Liver (tissue), 9 donors: ENCODE data around the gene ST7L. TPM values are rescaled to one million over a fixed set of nuclear protein-coding genes. Genes with fewer than 3 reads are reported as not detected.

Source experiments
- DNase-seq: peaks from one replicate; pipeline ENCODE4 v3.0.0-alpha.2; 2017; ENCODE audit warnings: low spot score
- H3K27ac ChIP-seq, 2 donors: one replicate each; pipeline ENCODE4 v1.7.0; 2013; ENCODE audit warnings: inconsistent platforms in 2 of 2, low read length in 2 of 2, control low read depth in 1 of 2, low read depth in 1 of 2, mild to moderate bottlenecking in 1 of 2
- H3K27me3 ChIP-seq, 4 donors: one replicate each; pipeline versions ENCODE4 v1.6.1 to v1.7.0; 2013; ENCODE audit warnings: low read length in 3 of 4, inconsistent platforms in 1 of 4, mild to moderate bottlenecking in 1 of 4, moderate library complexity in 1 of 4; ENCODE audit not compliant: control insufficient read depth in 4 of 4, insufficient read depth in 4 of 4
- H3K36me3 ChIP-seq, 4 donors: one replicate each; pipeline versions ENCODE4 v1.6.1 to v1.7.0; 2013; ENCODE audit warnings: low read length in 3 of 4, mild to moderate bottlenecking in 3 of 4, low read depth in 1 of 4, moderate library complexity in 1 of 4; ENCODE audit not compliant: control insufficient read depth in 4 of 4, insufficient read depth in 3 of 4
- H3K4me1 ChIP-seq, 4 donors: one replicate each; pipeline versions ENCODE4 v1.6.1 to v1.7.0; 2013; ENCODE audit warnings: low read length in 3 of 4, mild to moderate bottlenecking in 3 of 4, moderate library complexity in 1 of 4; ENCODE audit not compliant: control insufficient read depth in 4 of 4, insufficient read depth in 4 of 4
- H3K4me3 ChIP-seq, 3 donors: one replicate each; pipeline versions ENCODE4 v1.6.1 to v1.7.0; 2013; ENCODE audit warnings: low read length in 3 of 3, control low read depth in 1 of 3, low read depth in 1 of 3, mild to moderate bottlenecking in 1 of 3
- H3K9ac ChIP-seq, 2 donors: one replicate each; pipeline ENCODE4 v1.7.0; 2013; ENCODE audit warnings: low read length in 2 of 2, mild to moderate bottlenecking in 2 of 2, moderate library complexity in 2 of 2, control low read depth in 1 of 2, low read depth in 1 of 2
- H3K9me3 ChIP-seq, 4 donors: one replicate each; pipeline versions ENCODE4 v1.6.1 to v1.7.0; 2013; ENCODE audit warnings: low read length in 3 of 4; ENCODE audit not compliant: control insufficient read depth in 4 of 4
- ATF3 ChIP-seq: IDR thresholded peaks from 2 replicates; pipeline ENCODE4 v1.6.1; 2016; ENCODE audit warnings: antibody characterized with exemption
- CTCF ChIP-seq: fragments of 150-350 bp; IDR thresholded peaks from 2 replicates; pipeline ENCODE4 v1.5.1; 2017; ENCODE audit warnings: improper control_type of control experiment, low read depth, low read length; ENCODE audit not compliant: missing input control
- EGR1 ChIP-seq, 2 donors: IDR thresholded peaks; 2 replicates each; pipeline ENCODE4 v1.6.1; 2016 to 2018; ENCODE audit warnings: antibody characterized with exemption in 2 of 2, low read depth in 2 of 2
- FOXA1 ChIP-seq: IDR thresholded peaks from 2 replicates; pipeline ENCODE4 v1.6.1; 2016; ENCODE audit warnings: antibody characterized with exemption
- FOXA2 ChIP-seq: IDR thresholded peaks from 2 replicates; pipeline ENCODE4 v1.6.1; 2016; ENCODE audit warnings: antibody characterized with exemption
- GABPA ChIP-seq, 2 donors: IDR thresholded peaks in 1 of 2; conservative IDR thresholded peaks in 1 of 2; 2 replicates each; pipeline ENCODE4 v1.6.1; 2016; ENCODE audit warnings: antibody characterized with exemption in 2 of 2, mild to moderate bottlenecking in 1 of 2, moderate library complexity in 1 of 2
- HNF4A ChIP-seq, 2 donors: conservative IDR thresholded peaks; 2 replicates each; pipeline ENCODE4 v1.6.1; 2016; ENCODE audit warnings: antibody characterized with exemption in 2 of 2, mild to moderate bottlenecking in 2 of 2
- HNF4G ChIP-seq: IDR thresholded peaks from 2 replicates; pipeline ENCODE4 v1.6.1; 2016; ENCODE audit warnings: antibody characterized with exemption
- JUND ChIP-seq, 2 donors: IDR thresholded peaks; 2 replicates each; pipeline ENCODE4 v1.6.1; 2016; ENCODE audit warnings: antibody characterized with exemption in 2 of 2
- NR2F2 ChIP-seq: IDR thresholded peaks from 2 replicates; pipeline ENCODE4 v1.6.1; 2016; ENCODE audit warnings: antibody characterized with exemption
- RAD21 ChIP-seq, 2 donors: IDR thresholded peaks; 2 replicates each; pipeline ENCODE4 v1.6.1; 2016; ENCODE audit warnings: antibody characterized with exemption in 2 of 2, mild to moderate bottlenecking in 2 of 2
- RXRA ChIP-seq, 2 donors: IDR thresholded peaks; 2 replicates each; pipeline ENCODE4 v1.6.1; 2017 to 2018; ENCODE audit warnings: antibody characterized with exemption in 2 of 2, mild to moderate bottlenecking in 1 of 2
- SP1 ChIP-seq: IDR thresholded peaks from 2 replicates; pipeline ENCODE4 v1.6.1; 2018; ENCODE audit warnings: antibody characterized with exemption, mild to moderate bottlenecking
- TAF1 ChIP-seq: conservative IDR thresholded peaks from 2 replicates; pipeline ENCODE4 v1.6.1; 2016; ENCODE audit warnings: antibody characterized with exemption, mild to moderate bottlenecking
- YY1 ChIP-seq: IDR thresholded peaks from 2 replicates; pipeline ENCODE4 v1.6.1; 2016; ENCODE audit warnings: antibody characterized with exemption, mild to moderate bottlenecking
- ZBTB33 ChIP-seq: IDR thresholded peaks from 2 replicates; pipeline ENCODE4 v1.6.1; 2016; ENCODE audit warnings: antibody characterized with exemption
- polyA plus RNA-seq, 2 donors: library from polyadenylated mRNA; stranded (reverse) in 1 of 2; unstranded in 1 of 2; fragments of 200-250 nt in 1 of 2; fragments of >200 nt in 1 of 2; fragmentation: Nextera tagmentation in 1 of 2; extraction: Ambion mirVana in 1 of 2; gene quantifications; one replicate each; pipeline versions ENCODE4 v1.2.1 to v1.2.3, GENCODE V29; 2013 to 2015
- total RNA-seq, 2 donors: library from RNA; depleted of rRNA; stranded (reverse); fragments of >200 nt; gene quantifications; one replicate each; pipeline ENCODE4 v1.2.3, GENCODE V29; 2014
- TF ChIP-seq, protein P1 (sequence below): IDR thresholded peaks from 2 replicates; pipeline ENCODE4 v1.6.1; 2016; ENCODE audit warnings: antibody characterized with exemption, mild to moderate bottlenecking
- TF ChIP-seq, protein P2 (sequence below): IDR thresholded peaks from 2 replicates; pipeline ENCODE4 v1.6.1; 2016; ENCODE audit warnings: antibody characterized with exemption
- donor health status: healthy.
- donor health status: healthy.
- donor health status: healthy.
- donor health status: healthy.
- donor health status: healthy.

The ST7L gene
- total and polyA plus RNA-seq, 4 donors: 4.9 to 13.6 (median 9.5) TPM

DNA sequence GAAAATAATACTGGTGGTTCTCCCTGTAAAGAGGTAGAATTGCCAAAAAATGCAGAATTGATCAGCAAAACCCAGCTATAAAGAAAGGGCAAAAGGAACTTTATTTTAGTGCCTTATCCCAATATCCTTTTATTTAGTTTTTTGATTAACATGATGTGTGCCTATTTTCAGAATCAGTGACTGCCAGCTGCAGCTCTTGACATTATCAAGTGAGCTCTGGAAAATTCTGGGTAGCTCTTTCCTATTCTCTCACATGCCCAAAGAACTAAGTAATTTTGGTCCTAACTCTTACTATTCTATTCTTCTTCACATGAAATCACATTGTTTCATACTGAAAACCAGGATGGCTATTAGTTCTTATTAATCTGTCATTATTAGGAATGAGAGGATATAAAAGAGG, 88.1 kb downstream of the ST7L start:
- Histone ChIP-seq H3K27ac (no peak overlapping the region), H3K9ac (no peak overlapping the region), H3K4me1 (no peaks in the 10 kb centered on the region), H3K9me3 (no peaks in the 10 kb centered on the region), H3K27me3 (no peaks in the 10 kb centered on the region), H3K36me3 (peaks cover under 1 to 9% (median 4%) of the 10 kb centered on the region in 4 donors), H3K4me3 (no peak overlapping the region)
- DNase-seq: no peak
- no peak for TF ChIP-seq ZBTB33
- TF ChIP-seq HNF4G: no peak
- TF ChIP-seq TAF1: no peak
- no peak for TF ChIP-seq SP1
- TF ChIP-seq RXRA (IDR thresholded peaks at IDR 0.05): no peak
- TF ChIP-seq GABPA (IDR thresholded peaks at IDR 0.05 in 1 of 2, conservative IDR thresholded peaks at IDR 0.05 in 1 of 2): no peak
- no peak for TF ChIP-seq YY1
- TF ChIP-seq FOXA1: no peak
- TF ChIP-seq, protein P1, sequence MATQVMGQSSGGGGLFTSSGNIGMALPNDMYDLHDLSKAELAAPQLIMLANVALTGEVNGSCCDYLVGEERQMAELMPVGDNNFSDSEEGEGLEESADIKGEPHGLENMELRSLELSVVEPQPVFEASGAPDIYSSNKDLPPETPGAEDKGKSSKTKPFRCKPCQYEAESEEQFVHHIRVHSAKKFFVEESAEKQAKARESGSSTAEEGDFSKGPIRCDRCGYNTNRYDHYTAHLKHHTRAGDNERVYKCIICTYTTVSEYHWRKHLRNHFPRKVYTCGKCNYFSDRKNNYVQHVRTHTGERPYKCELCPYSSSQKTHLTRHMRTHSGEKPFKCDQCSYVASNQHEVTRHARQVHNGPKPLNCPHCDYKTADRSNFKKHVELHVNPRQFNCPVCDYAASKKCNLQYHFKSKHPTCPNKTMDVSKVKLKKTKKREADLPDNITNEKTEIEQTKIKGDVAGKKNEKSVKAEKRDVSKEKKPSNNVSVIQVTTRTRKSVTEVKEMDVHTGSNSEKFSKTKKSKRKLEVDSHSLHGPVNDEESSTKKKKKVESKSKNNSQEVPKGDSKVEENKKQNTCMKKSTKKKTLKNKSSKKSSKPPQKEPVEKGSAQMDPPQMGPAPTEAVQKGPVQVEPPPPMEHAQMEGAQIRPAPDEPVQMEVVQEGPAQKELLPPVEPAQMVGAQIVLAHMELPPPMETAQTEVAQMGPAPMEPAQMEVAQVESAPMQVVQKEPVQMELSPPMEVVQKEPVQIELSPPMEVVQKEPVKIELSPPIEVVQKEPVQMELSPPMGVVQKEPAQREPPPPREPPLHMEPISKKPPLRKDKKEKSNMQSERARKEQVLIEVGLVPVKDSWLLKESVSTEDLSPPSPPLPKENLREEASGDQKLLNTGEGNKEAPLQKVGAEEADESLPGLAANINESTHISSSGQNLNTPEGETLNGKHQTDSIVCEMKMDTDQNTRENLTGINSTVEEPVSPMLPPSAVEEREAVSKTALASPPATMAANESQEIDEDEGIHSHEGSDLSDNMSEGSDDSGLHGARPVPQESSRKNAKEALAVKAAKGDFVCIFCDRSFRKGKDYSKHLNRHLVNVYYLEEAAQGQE: no peak
- TF ChIP-seq FOXA2: no peak
- TF ChIP-seq, protein P2, sequence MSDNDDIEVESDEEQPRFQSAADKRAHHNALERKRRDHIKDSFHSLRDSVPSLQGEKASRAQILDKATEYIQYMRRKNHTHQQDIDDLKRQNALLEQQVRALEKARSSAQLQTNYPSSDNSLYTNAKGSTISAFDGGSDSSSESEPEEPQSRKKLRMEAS: no peak
- no peak for TF ChIP-seq RAD21 (IDR thresholded peaks at IDR 0.05)
- no peak for TF ChIP-seq NR2F2
- TF ChIP-seq JUND (IDR thresholded peaks at IDR 0.05): no peak
- no peak for TF ChIP-seq CTCF
- TF ChIP-seq EGR1 (IDR thresholded peaks at IDR 0.05; ENCODE audit: low read depth in 2 of 2): no peak
- TF ChIP-seq ATF3: no peak
- TF ChIP-seq HNF4A (conservative IDR thresholded peaks at IDR 0.05): no peak

GRCh38 chr1:112529301-112529700, 89.6 kb downstream of the ST7L start:
- TF ChIP-seq SP1: no peak
- Histone ChIP-seq H3K36me3 (peaks cover 5 to 12% (median 9%) of the 10 kb centered on the region in 4 donors), H3K27ac (no peak overlapping the region), H3K9me3 (no peaks in the 10 kb centered on the region), H3K27me3 (no peaks in the 10 kb centered on the region), H3K4me1 (no peaks in the 10 kb centered on the region), H3K9ac (no peak overlapping the region), H3K4me3 (no peak overlapping the region)
- no peak for DNase-seq
